Panc1 (cell line): ENCODE measurements around the gene SLC22A2. TPM values are rescaled to one million over a fixed set of nuclear protein-coding genes. Genes with fewer than 3 reads are reported as not detected.

Experiments used
- ATAC-seq: fragments of 200-7000 bp; cut with Tn5 transposase; 2 replicates; pipeline ENCODE4 v1.9.1; 2020; ENCODE audit warnings: mild to moderate bottlenecking, moderate library complexity
- BruUV-seq: library from RNA; stranded (reverse); fragments of 400-500 nt; replicated peaks from 2 replicates; lab custom pipeline; 2021; lab: Mats Ljungman, UMichigan
- CTCF ChIA-PET: fragments of 300-600 bp; sonication (Branson Sonifier 250); formaldehyde crosslinking; loops from one replicate; lab custom pipeline; 2022; ENCODE audit warnings: antibody characterized with exemption; lab: Charles Lee
- POLR2A ChIA-PET: fragments of 300-600 bp; sonication (Branson Sonifier 250); formaldehyde crosslinking; loops from one replicate; lab custom pipeline; 2022; ENCODE audit warnings: antibody characterized with exemption; lab: Charles Lee
- DNase-seq: peaks from one replicate; pipeline ENCODE4 v3.0.0-alpha.2; 2010; ENCODE audit warnings: low read depth, low spot score
- H3K27ac ChIP-seq: 2 replicates; pipeline ENCODE4 v1.5.1; 2011; ENCODE audit warnings: mild to moderate bottlenecking, low read length, inconsistent platforms
- H3K27me3 ChIP-seq: fragments of 200-500 bp; sonication (Bioruptor generic); 2 replicates; pipeline ENCODE4 v1.6.0; 2014; ENCODE audit warnings: low read length, inconsistent platforms; ENCODE audit not compliant: control insufficient read depth, insufficient read depth
- H3K36me3 ChIP-seq: fragments of 200-500 bp; sonication (Bioruptor generic); 2 replicates; pipeline ENCODE4 v1.5.1; 2014; ENCODE audit warnings: inconsistent platforms, mild to moderate bottlenecking, low read length, moderate library complexity; ENCODE audit not compliant: control insufficient read depth, insufficient read depth
- H3K4me1 ChIP-seq: 2 replicates; pipeline ENCODE4 v1.5.1; 2011; ENCODE audit warnings: inconsistent platforms, mild to moderate bottlenecking, low read length, moderate library complexity; ENCODE audit not compliant: control insufficient read depth, insufficient read depth
- H3K4me3 ChIP-seq, 2 experiments: 2 replicates each; pipeline ENCODE4 v1.5.1; 2011 to 2012; ENCODE audit warnings: low read depth in 2 of 2, low read length in 2 of 2, mild to moderate bottlenecking in 2 of 2, inconsistent platforms in 1 of 2, moderate library complexity in 1 of 2
- H3K9me3 ChIP-seq: fragments of 200-500 bp; sonication (Bioruptor generic); 2 replicates; pipeline ENCODE4 v1.5.1; 2014; ENCODE audit warnings: low read depth, mild to moderate bottlenecking, inconsistent platforms, low read length, moderate library complexity; ENCODE audit not compliant: control insufficient read depth, insufficient read depth
- POLR2AphosphoS5 ChIP-seq: IDR thresholded peaks from 2 replicates; pipeline ENCODE4 v1.6.1; 2012; ENCODE audit warnings: mild to moderate bottlenecking, low read depth, low read length, moderate library complexity
- SIN3A ChIP-seq: IDR thresholded peaks from 2 replicates; pipeline ENCODE4 v1.6.1; 2012; ENCODE audit warnings: low read depth, mild to moderate bottlenecking, low read length, moderate library complexity, borderline replicate concordance; ENCODE audit not compliant: insufficient read depth
- TCF7L2 ChIP-seq: IDR thresholded peaks from 2 replicates; pipeline ENCODE4 v1.6.1; 2011; ENCODE audit warnings: mild to moderate bottlenecking, low read depth, low read length, inconsistent platforms
- in situ Hi-C: cut with HindIII; loops from 2 replicates; pipeline ENCODE4 v1.10.0; 2016; ENCODE audit warnings: low sequenced_read_pairs, low pct_unique_long_range_greater_than_20kb
- intact Hi-C: fragments of 100-400 bp; cut with micrococcal nuclease; formaldehyde crosslinking; loops from one replicate; pipeline ENCODE4 v1.10.0; 2022; ENCODE audit not compliant: unreplicated experiment
- total RNA-seq: library from RNA; stranded (reverse); gene quantifications from one replicate; pipeline ENCODE4 v1.2.1, GENCODE V29; 2021; ENCODE audit not compliant: unreplicated experiment
- TF ChIP-seq, protein P1 (sequence below): fragments of 450-650 bp; IDR thresholded peaks from 2 replicates; pipeline ENCODE4 v1.5.1; 2017; ENCODE audit warnings: mild to moderate bottlenecking
- TF ChIP-seq, protein P2 (sequence below), 2 experiments: IDR thresholded peaks; 2 replicates each; pipeline ENCODE4 v1.6.1; 2011 to 2012; ENCODE audit warnings: low read depth in 2 of 2, control low read depth in 1 of 2, low read length in 1 of 2, mild to moderate bottlenecking in 1 of 2, moderate library complexity in 1 of 2; ENCODE audit not compliant: insufficient read depth in 1 of 2

The SLC22A2 gene
- total RNA-seq, 1 experiment from 2014 or later = not detected

DNA sequence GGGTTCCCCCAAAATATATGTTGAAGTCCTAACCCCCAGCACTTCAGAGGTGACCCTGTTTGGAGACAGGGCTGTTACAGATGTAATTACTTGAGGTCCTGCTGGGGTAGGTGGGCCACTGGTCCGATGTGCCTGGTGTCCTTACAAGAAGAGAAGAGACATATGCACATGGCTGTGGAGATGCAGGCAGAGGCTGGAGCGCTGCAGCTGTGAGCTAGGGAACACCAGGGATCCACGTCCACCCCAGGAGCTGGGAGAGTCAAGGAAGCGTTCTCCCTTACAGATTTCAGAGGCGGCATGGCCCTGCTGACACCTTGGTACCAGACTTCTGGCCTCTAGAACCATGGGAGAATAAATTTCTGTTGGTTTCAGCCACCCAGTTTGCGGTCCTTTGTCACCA lies 11.7 kb upstream of the SLC22A2 start:
- ChIA-PET POLR2A (no interaction called here), CTCF (no interaction called here)
- no peak overlapping the region for H3K27ac ChIP-seq
- peaks cover 3% of the 10 kb centered on the region; the same call in 1 of the 2 replicates for H3K27me3 ChIP-seq
- H3K9me3 ChIP-seq = no peaks in the 10 kb centered on the region
- H3K36me3 ChIP-seq = no peaks in the 10 kb centered on the region
- intact Hi-C loops = no loop called here
- DNase-seq (no peak), ATAC-seq (no peak)
- in situ Hi-C loops = no loop called here
- BruUV-seq = no TSS peak
- no peak for TF ChIP-seq POLR2AphosphoS5
- TF ChIP-seq, protein P1, sequence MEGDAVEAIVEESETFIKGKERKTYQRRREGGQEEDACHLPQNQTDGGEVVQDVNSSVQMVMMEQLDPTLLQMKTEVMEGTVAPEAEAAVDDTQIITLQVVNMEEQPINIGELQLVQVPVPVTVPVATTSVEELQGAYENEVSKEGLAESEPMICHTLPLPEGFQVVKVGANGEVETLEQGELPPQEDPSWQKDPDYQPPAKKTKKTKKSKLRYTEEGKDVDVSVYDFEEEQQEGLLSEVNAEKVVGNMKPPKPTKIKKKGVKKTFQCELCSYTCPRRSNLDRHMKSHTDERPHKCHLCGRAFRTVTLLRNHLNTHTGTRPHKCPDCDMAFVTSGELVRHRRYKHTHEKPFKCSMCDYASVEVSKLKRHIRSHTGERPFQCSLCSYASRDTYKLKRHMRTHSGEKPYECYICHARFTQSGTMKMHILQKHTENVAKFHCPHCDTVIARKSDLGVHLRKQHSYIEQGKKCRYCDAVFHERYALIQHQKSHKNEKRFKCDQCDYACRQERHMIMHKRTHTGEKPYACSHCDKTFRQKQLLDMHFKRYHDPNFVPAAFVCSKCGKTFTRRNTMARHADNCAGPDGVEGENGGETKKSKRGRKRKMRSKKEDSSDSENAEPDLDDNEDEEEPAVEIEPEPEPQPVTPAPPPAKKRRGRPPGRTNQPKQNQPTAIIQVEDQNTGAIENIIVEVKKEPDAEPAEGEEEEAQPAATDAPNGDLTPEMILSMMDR = no peak
- no peak for TF ChIP-seq SIN3A
- TF ChIP-seq TCF7L2 = no peak
- TF ChIP-seq, protein P2, sequence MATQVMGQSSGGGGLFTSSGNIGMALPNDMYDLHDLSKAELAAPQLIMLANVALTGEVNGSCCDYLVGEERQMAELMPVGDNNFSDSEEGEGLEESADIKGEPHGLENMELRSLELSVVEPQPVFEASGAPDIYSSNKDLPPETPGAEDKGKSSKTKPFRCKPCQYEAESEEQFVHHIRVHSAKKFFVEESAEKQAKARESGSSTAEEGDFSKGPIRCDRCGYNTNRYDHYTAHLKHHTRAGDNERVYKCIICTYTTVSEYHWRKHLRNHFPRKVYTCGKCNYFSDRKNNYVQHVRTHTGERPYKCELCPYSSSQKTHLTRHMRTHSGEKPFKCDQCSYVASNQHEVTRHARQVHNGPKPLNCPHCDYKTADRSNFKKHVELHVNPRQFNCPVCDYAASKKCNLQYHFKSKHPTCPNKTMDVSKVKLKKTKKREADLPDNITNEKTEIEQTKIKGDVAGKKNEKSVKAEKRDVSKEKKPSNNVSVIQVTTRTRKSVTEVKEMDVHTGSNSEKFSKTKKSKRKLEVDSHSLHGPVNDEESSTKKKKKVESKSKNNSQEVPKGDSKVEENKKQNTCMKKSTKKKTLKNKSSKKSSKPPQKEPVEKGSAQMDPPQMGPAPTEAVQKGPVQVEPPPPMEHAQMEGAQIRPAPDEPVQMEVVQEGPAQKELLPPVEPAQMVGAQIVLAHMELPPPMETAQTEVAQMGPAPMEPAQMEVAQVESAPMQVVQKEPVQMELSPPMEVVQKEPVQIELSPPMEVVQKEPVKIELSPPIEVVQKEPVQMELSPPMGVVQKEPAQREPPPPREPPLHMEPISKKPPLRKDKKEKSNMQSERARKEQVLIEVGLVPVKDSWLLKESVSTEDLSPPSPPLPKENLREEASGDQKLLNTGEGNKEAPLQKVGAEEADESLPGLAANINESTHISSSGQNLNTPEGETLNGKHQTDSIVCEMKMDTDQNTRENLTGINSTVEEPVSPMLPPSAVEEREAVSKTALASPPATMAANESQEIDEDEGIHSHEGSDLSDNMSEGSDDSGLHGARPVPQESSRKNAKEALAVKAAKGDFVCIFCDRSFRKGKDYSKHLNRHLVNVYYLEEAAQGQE (IDR thresholded peaks at IDR 0.05; ENCODE audit: insufficient read depth in 1 of 2, low read depth in 2 of 2, low read length in 1 of 2) = no peak
- no peaks in the 10 kb centered on the region for H3K4me1 ChIP-seq
- no peak overlapping the region for H3K4me3 ChIP-seq

DNA sequence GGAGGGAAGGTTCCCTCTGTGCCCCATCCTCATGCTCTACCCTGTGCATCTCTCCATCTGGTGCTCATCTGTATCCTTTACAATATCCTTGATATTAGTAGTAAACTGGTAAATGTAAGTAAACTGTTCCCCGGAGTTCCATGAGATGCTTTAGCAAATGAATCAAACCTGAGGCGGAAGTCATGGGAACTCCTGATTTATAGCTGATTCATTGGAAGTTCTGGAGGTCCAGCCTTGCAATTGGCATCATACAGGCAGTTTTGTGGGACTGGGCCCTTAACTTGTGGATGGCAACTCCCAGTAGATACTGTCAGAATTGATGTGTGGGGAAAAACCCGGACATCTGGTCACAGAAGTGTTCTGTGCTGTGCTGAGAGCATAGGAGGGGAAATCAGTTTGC lies 11.2 kb upstream of the SLC22A2 start:
- no peak for TF ChIP-seq TCF7L2
- TF ChIP-seq, protein P2 (IDR thresholded peaks at IDR 0.05; ENCODE audit: insufficient read depth in 1 of 2, low read depth in 2 of 2, low read length in 1 of 2) = no peak
- TF ChIP-seq, protein P1 = no peak
- no peak for DNase-seq
- no peak for ATAC-seq
- Histone ChIP-seq H3K9me3 (no peaks in the 10 kb centered on the region), H3K4me1 (no peaks in the 10 kb centered on the region), H3K27ac (no peak overlapping the region), H3K36me3 (no peaks in the 10 kb centered on the region), H3K4me3 (no peak overlapping the region), H3K27me3 (peaks cover 3% of the 10 kb centered on the region; the same call in 1 of the 2 replicates)
- no TSS peak for BruUV-seq
- ChIA-PET POLR2A (no interaction called here), CTCF (no interaction called here)
- in situ Hi-C loops (no loop called here), intact Hi-C loops (no loop called here)
